ENCODE results near the gene FHOD3. TPM values are rescaled to one million over a fixed set of nuclear protein-coding genes. Genes with fewer than 3 reads are reported as not detected.

Gene FHOD3
- total and polyA plus RNA-seq, 9 of the 15 experiments (the other 6 are each of a cell fraction or from before 2014, with no cell fraction given) = 0.11 TPM; not detected in 8

GRCh38 chr18:36411745-36412168 is 114.2 kb downstream of the FHOD3 start:
- no peaks in the 10 kb centered on the region for H3K9me3 ChIP-seq (replicated peaks; ENCODE audit: control insufficient read depth, insufficient read depth, low read depth, low read length)
- H3K9me1 ChIP-seq (ENCODE audit: control insufficient read depth, insufficient read depth, low read length) = no peaks in the 10 kb centered on the region
- CTCF ChIA-PET (ENCODE audit: low intra/inter-chr PET ratio) = no interaction called here
- no TSS peak for BruUV-seq (replicated peaks)
- DNase-seq (ENCODE audit: extremely low read depth in 1 of 4, low spot score in 3 of 4) (peak; percentile 46 to 58 (median 48)), ATAC-seq (peak; percentile 93), FAIRE-seq (peak; percentile 64)
- no peaks in the 10 kb centered on the region for H3K36me3 ChIP-seq (ENCODE audit: control insufficient read depth, insufficient read depth, low read length)
- no peak overlapping the region for H3K9ac ChIP-seq (ENCODE audit: insufficient read depth in 1 of 2, low read depth in 2 of 2, low read length in 2 of 2)
- peak overlapping the region; percentile 32; the same call in 1 of the 2 replicates for H3K4me2 ChIP-seq (ENCODE audit: insufficient read depth, low read length)
- H3K27me3 ChIP-seq (ENCODE audit: control insufficient read depth in 2 of 2, insufficient read depth in 2 of 2, low read length in 2 of 2) = peaks cover 0 to 21% of the 10 kb centered on the region in 2 experiments; a peak in 1 of 5 replicates
- no peak overlapping the region for H3K27ac ChIP-seq (ENCODE audit: extremely low read depth, low read depth, low read length)
- H3K79me2 ChIP-seq (ENCODE audit: control insufficient read depth, insufficient read depth, low read length) = no peaks in the 10 kb centered on the region
- H2AFZ ChIP-seq (ENCODE audit: low read depth, low read length) = peak overlapping the region; percentile 56; the same call in 1 of the 2 replicates
- whole genome bisulfite sequencing (ENCODE audit: insufficient coverage, low coverage, missing lambda C conversion rate) = 0% methylated on average over 3 of the region's 3 CpGs
- intact Hi-C loops (cut with micrococcal nuclease) (loop anchor here (5.0 kb wide), 1 partner anchor 314 kb away; no protein-coding TSS in a partner anchor), in situ Hi-C loops (cut with MboI) (no loop called here)
- H3K4me3 ChIP-seq = no peak overlapping the region
- no peaks in the 10 kb centered on the region for H4K20me1 ChIP-seq (replicated peaks; ENCODE audit: control insufficient read depth, insufficient read depth, low read length)
- H3K4me1 ChIP-seq (replicated peaks in 1 of 2; ENCODE audit: control insufficient read depth in 2 of 2, insufficient read depth in 2 of 2, low read length in 2 of 2) = no peaks in the 10 kb centered on the region
- POLR2A ChIA-PET = interaction anchor here (0.6 kb wide), 1 partner anchor 387 kb away, joined by 3 read pairs; no protein-coding TSS in a partner anchor
- TF ChIP-seq ARID2 (IDR thresholded peaks at IDR 0.05) = no peak
- TF ChIP-seq STAT5A (IDR thresholded peaks at IDR 0.05; ENCODE audit: borderline replicate concordance, low read length) = no peak
- peak; percentile 30; the same call in 1 of the 2 replicates for TF ChIP-seq SMC3 (conservative IDR thresholded peaks at IDR 0.05; ENCODE audit: insufficient read depth, low read depth, low read length)
- no peak for TF ChIP-seq ZNF444 (CRISPR knock-in tag; IDR thresholded peaks at IDR 0.05)
- TF ChIP-seq, protein P1, sequence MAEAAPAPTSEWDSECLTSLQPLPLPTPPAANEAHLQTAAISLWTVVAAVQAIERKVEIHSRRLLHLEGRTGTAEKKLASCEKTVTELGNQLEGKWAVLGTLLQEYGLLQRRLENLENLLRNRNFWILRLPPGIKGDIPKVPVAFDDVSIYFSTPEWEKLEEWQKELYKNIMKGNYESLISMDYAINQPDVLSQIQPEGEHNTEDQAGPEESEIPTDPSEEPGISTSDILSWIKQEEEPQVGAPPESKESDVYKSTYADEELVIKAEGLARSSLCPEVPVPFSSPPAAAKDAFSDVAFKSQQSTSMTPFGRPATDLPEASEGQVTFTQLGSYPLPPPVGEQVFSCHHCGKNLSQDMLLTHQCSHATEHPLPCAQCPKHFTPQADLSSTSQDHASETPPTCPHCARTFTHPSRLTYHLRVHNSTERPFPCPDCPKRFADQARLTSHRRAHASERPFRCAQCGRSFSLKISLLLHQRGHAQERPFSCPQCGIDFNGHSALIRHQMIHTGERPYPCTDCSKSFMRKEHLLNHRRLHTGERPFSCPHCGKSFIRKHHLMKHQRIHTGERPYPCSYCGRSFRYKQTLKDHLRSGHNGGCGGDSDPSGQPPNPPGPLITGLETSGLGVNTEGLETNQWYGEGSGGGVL (CRISPR knock-in tag; IDR thresholded peaks at IDR 0.05) = no peak
- TF ChIP-seq, protein P2, sequence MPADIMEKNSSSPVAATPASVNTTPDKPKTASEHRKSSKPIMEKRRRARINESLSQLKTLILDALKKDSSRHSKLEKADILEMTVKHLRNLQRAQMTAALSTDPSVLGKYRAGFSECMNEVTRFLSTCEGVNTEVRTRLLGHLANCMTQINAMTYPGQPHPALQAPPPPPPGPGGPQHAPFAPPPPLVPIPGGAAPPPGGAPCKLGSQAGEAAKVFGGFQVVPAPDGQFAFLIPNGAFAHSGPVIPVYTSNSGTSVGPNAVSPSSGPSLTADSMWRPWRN (IDR thresholded peaks at IDR 0.05; ENCODE audit: low read depth) = no peak
- TF ChIP-seq, protein P3, sequence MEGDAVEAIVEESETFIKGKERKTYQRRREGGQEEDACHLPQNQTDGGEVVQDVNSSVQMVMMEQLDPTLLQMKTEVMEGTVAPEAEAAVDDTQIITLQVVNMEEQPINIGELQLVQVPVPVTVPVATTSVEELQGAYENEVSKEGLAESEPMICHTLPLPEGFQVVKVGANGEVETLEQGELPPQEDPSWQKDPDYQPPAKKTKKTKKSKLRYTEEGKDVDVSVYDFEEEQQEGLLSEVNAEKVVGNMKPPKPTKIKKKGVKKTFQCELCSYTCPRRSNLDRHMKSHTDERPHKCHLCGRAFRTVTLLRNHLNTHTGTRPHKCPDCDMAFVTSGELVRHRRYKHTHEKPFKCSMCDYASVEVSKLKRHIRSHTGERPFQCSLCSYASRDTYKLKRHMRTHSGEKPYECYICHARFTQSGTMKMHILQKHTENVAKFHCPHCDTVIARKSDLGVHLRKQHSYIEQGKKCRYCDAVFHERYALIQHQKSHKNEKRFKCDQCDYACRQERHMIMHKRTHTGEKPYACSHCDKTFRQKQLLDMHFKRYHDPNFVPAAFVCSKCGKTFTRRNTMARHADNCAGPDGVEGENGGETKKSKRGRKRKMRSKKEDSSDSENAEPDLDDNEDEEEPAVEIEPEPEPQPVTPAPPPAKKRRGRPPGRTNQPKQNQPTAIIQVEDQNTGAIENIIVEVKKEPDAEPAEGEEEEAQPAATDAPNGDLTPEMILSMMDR (IDR thresholded peaks at IDR 0.05 in 2 of 3, conservative IDR thresholded peaks at IDR 0.05 in 1 of 3; ENCODE audit: insufficient read depth in 2 of 3, low read depth in 1 of 3, low read length in 3 of 3) = peak; percentile 68 to 90 (median 70)
- no peak for TF ChIP-seq RBFOX2 (IDR thresholded peaks at IDR 0.05; ENCODE audit: low read depth, low read length)
- TF ChIP-seq SREBF1 (IDR thresholded peaks at IDR 0.05; ENCODE audit: borderline replicate concordance, low read depth, low read length) = no peak
- TF ChIP-seq EHMT2 (IDR thresholded peaks at IDR 0.05) = peak; percentile 48; the same call in 1 of the 2 replicates
- no peak for TF ChIP-seq MEIS2 (IDR thresholded peaks at IDR 0.05; ENCODE audit: partially characterized antibody)
- TF ChIP-seq E4F1 (CRISPR knock-in tag; IDR thresholded peaks at IDR 0.05; ENCODE audit: borderline replicate concordance) = no peak
- no peak for TF ChIP-seq NR2C1 (IDR thresholded peaks at IDR 0.05)
- TF ChIP-seq NR2C1 (tag; IDR thresholded peaks at IDR 0.05) = no peak

All from K562 (cell line).